Prostate gland (tissue), 2 donors: Measurements from ENCODE around the gene G6PD. TPM values are rescaled to one million over a fixed set of nuclear protein-coding genes. Genes with fewer than 3 reads are reported as not detected.

Experiments
- DNase-seq: peaks from one replicate; pipeline ENCODE4 v3.0.0-alpha.2; 2019; ENCODE audit warnings: low spot score
- H3K27ac ChIP-seq, 2 donors: fragments of 200-600 bp; sonication (generic); 2 replicates each; pipeline ENCODE4 v1.5.1; 2017 to 2019
- H3K27me3 ChIP-seq: fragments of 200-600 bp; sonication (generic); replicated peaks from 2 replicates; pipeline ENCODE4 v1.5.1; 2019; ENCODE audit not compliant: insufficient read depth
- H3K36me3 ChIP-seq, 2 donors: fragments of 200-600 bp; sonication (generic); 1 replicate in 1 of 2; 2 replicates in 1 of 2; pipeline versions ENCODE4 v1.5.1 to v1.8.1; 2017 to 2019
- H3K4me1 ChIP-seq: fragments of 200-600 bp; sonication (generic); replicated peaks from 2 replicates; pipeline ENCODE4 v1.5.1; 2019
- H3K4me3 ChIP-seq, 2 donors: fragments of 200-600 bp; sonication (generic); 2 replicates each; pipeline ENCODE4 v1.5.1; 2017 to 2019
- H3K9me3 ChIP-seq: fragments of 200-600 bp; sonication (generic); 2 replicates; pipeline ENCODE4 v1.5.1; 2017
- POLR2A ChIP-seq: fragments of 450-650 bp; IDR thresholded peaks from one replicate; pipeline ENCODE4 v1.6.1; 2016; ENCODE audit warnings: antibody characterized with exemption, mild to moderate bottlenecking
- POLR2AphosphoS5 ChIP-seq: sonication (generic); formaldehyde crosslinking; IDR thresholded peaks from one replicate; pipeline ENCODE4 v1.6.1; 2017; ENCODE audit warnings: antibody characterized with exemption
- WGBS: methylation state at CpG from one replicate; pipeline ENCODE4 v1.1.5; 2018; 5-methylcytosine and 5-hydroxymethylcytosine counted together
- intact Hi-C: fragments of 100-400 bp; cut with DNase I; formaldehyde crosslinking; loops from one replicate; pipeline ENCODE4 v1.14.2; 2022
- total RNA-seq, 2 donors: library from RNA; depleted of rRNA; stranded (reverse); fragments of >200 nt; gene quantifications; one replicate each; pipeline ENCODE4 v1.1.0, GENCODE V29; 2016
- TF ChIP-seq, protein P1 (sequence below), 4 experiments: fragments of 200-600 bp in 2 of 4; fragments of 450-650 bp in 2 of 4; sonication (generic) in 2 of 4; IDR thresholded peaks; 1 replicate in 3 of 4; 2 replicates in 1 of 4; pipeline ENCODE4 v1.5.1; 2016 to 2019; ENCODE audit warnings: antibody characterized with exemption in 4 of 4, mild to moderate bottlenecking in 2 of 4, moderate library complexity in 2 of 4

The G6PD gene
- total RNA-seq, 2 donors from 2014 or later = 27.9 to 300 TPM

DNA sequence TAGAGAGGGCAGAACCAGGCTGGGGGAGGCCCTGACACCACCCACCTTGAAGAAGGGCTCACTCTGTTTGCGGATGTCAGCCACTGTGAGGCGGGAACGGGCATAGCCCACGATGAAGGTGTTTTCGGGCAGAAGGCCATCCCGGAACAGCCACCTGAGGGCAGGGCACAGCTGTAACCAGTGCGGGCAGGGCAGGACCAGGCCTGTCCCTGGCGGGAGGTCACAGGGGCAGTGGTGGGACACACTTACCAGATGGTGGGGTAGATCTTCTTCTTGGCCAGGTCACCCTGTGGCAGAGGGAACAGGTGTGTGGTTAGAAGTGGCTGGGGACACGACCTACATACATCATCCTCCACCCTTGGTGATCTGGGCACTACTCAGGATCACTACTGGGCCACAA is 10.8 kb downstream of the G6PD start:
- Histone ChIP-seq H3K4me3 (no peak overlapping the region), H3K27me3 (no peaks in the 10 kb centered on the region), H3K4me1 (no peaks in the 10 kb centered on the region), H3K27ac (no peak overlapping the region), H3K36me3 (no peaks in the 10 kb centered on the region), H3K9me3 (no peaks in the 10 kb centered on the region)
- WGBS = 87% methylated on average over 9 of the region's 9 CpGs
- TF ChIP-seq POLR2A = no peak
- TF ChIP-seq POLR2AphosphoS5 = no peak
- TF ChIP-seq, protein P1, sequence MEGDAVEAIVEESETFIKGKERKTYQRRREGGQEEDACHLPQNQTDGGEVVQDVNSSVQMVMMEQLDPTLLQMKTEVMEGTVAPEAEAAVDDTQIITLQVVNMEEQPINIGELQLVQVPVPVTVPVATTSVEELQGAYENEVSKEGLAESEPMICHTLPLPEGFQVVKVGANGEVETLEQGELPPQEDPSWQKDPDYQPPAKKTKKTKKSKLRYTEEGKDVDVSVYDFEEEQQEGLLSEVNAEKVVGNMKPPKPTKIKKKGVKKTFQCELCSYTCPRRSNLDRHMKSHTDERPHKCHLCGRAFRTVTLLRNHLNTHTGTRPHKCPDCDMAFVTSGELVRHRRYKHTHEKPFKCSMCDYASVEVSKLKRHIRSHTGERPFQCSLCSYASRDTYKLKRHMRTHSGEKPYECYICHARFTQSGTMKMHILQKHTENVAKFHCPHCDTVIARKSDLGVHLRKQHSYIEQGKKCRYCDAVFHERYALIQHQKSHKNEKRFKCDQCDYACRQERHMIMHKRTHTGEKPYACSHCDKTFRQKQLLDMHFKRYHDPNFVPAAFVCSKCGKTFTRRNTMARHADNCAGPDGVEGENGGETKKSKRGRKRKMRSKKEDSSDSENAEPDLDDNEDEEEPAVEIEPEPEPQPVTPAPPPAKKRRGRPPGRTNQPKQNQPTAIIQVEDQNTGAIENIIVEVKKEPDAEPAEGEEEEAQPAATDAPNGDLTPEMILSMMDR (IDR thresholded peaks at IDR 0.05) = no peak
- no peak for DNase-seq
- intact Hi-C loops = no loop called here

DNA sequence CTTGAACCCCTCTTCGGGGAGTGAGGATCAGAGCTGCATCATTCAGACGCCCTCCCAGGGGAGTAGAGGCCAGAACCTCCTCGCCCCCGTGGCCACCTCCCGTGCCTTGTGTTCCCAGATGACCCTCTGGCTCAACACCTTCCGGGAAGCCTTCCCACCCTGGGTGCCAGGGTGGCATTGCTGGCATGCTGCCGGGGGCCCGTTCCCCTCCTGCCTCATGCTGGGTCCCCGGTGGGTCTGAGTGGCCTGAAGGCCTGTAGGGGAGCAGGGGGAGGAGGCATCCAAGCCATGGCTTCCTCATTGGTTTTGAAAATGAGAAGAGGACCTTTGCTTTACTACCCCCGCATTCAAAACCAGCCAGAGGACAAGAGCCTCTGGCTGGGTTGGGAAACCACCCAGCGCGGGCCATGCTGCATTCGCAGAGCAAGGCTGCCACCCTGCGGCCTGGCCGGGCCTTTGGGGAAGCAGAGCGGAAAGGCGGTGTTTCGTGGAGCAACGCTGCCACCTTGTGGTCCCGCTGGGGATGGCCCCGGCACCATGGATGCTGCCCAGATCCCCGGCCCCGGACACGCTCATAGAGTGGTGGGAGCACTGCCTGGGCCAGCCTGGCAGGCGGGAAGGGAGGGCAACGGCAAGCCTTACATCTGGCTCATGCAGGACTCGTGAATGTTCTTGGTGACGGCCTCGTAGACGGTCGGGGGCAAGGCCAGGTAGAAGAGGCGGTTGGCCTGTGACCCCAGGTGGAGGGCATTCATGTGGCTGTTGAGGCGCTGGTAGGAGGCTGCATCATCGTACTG is 11.9 kb downstream of the G6PD start:
- DNase-seq = peak; percentile 75
- H3K27ac ChIP-seq = no peak overlapping the region

DNA sequence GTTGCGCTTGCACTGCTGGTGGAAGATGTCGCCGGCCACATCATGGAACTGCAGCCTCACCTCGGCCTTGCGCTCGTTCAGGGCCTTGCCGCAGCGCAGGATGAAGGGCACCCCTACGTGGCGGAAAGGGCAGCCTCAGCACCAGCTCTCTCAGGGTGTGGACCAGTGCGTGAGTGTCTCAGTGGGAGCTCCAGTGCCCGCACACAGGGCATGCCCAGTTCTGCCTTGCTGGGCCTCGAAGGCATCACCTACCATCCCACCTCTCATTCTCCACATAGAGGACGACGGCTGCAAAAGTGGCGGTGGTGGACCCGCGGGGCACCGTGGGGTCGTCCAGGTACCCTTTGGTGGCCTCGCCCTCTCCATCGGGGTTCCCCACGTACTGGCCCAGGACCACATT is 14.0 kb downstream of the G6PD start:
- intact Hi-C loops = loop anchor here (5.0 kb wide), 1 partner anchor 135 kb away; the partner anchor contains the start of gene RPL10
- TF ChIP-seq, protein P1 (IDR thresholded peaks at IDR 0.05) = no peak
- TF ChIP-seq POLR2A (no peak), POLR2AphosphoS5 (no peak)

More for the DNA sequence above, 11.9 kb downstream of the G6PD start:
- intact Hi-C loops = loop anchor here (5.0 kb wide), 1 partner anchor 137 kb away; the partner anchor contains the start of gene RPL10
- WGBS = 4% methylated on average over 19 of the region's 34 CpGs
- Histone ChIP-seq H3K27me3 (no peaks in the 10 kb centered on the region), H3K36me3 (no peaks in the 10 kb centered on the region), H3K4me3 (no peak overlapping the region), H3K9me3 (no peaks in the 10 kb centered on the region), H3K4me1 (no peaks in the 10 kb centered on the region)
- TF ChIP-seq POLR2A = no peak
- TF ChIP-seq POLR2AphosphoS5 = peak; percentile 84
- TF ChIP-seq, protein P1 (IDR thresholded peaks at IDR 0.05) = peak; percentile 66 to 99 (median 95)

DNA sequence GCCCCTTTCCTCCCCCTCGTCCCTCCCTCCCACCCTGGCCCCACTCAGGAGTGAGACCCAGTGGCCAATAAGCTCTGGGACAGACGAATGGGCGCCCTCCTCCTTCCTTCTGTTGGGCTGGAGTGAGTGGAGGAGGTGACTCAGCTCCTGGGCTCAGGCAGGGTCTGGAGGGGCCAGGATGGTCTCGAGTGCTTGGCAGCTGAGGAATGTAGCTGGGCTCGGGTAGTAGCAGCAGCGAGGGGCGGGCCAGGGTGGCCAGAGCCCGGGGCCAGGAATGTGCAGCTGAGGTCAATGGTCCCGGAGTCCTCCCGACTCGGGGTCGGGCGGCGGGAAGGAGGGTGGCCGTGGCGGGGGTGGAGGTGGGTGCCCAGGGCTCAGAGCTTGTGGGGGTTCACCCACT is 15.0 kb downstream of the G6PD start:
- Histone ChIP-seq H3K27ac (no peak overlapping the region), H3K36me3 (no peaks in the 10 kb centered on the region), H3K4me1 (no peaks in the 10 kb centered on the region), H3K9me3 (no peaks in the 10 kb centered on the region), H3K27me3 (no peaks in the 10 kb centered on the region), H3K4me3 (no peak overlapping the region)
- DNase-seq = no peak
- WGBS = no CpG with 5 or more reads among the region's 16 CpGs
- TF ChIP-seq POLR2A (no peak), POLR2AphosphoS5 (no peak)
- TF ChIP-seq, protein P1 (IDR thresholded peaks at IDR 0.05) = no peak
- intact Hi-C loops = loop anchor here (5.0 kb wide), 1 partner anchor 134 kb away; the partner anchor contains the start of gene RPL10

More for the DNA sequence above, 14.0 kb downstream of the G6PD start:
- WGBS = 91% methylated on average over 8 of the region's 23 CpGs
- Histone ChIP-seq H3K4me3 (no peak overlapping the region), H3K4me1 (no peaks in the 10 kb centered on the region), H3K27ac (no peak overlapping the region), H3K9me3 (no peaks in the 10 kb centered on the region), H3K36me3 (no peaks in the 10 kb centered on the region), H3K27me3 (no peaks in the 10 kb centered on the region)
- DNase-seq = no peak
